GM18873 (cell line): ENCODE results near the gene PKHD1.

Source experiments
- ATAC-seq: cut with Tn5 transposase; IDR thresholded peaks from one replicate; pipeline ENCODE4 v1.9.1; 2021; ENCODE audit warnings: mild to moderate bottlenecking, moderate library complexity, moderate number of reproducible peaks; ENCODE audit not compliant: unreplicated experiment, low FRiP score

Gene PKHD1

DNA sequence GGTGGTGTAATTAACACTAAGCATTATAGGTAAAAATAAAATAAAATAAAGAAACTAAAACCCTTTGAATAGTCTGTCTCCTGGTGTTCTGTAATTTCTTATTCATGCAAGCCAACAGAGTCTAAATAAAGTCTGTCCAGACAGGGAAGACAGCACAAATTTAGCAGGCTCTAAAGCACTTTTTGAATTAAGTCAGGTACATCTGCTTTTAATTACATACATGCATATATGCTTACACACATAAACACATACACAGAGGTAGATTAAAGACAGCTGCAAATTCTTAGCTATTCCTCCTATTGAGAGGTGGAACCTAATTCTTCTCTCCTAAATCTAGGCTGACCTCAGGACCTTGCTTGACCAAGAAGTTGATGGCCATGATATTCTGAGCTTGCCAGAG is 262.5 kb downstream of the PKHD1 start:
- ATAC-seq, result no peak

DNA sequence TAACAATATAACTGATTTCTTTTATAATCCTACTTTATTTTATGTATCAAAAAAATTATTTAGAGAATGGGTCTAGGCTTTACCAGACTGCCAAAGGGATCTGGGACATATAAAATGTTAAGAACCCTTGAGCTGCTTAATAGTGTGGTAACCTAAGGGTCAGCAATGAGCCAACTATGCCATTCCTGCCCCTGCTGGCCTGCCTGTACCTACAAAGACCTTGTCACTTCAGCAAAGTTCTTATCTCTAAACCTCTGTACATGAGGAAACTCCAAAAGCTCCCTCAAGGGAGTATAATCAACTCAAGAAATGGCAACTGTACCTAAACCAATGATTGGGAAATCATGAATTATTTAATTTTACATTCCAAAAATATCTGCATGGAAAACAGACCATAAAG is 266.9 kb downstream of the PKHD1 start:
- ATAC-seq, result no peak

GRCh38 chr6:51818520-51819022 is 268.8 kb downstream of the PKHD1 start:
- ATAC-seq, result no peak

- no peak for ATAC-seq
Observed at GRCh38 chr6:51817832-51818231, 269.6 kb downstream of the PKHD1 start.

DNA sequence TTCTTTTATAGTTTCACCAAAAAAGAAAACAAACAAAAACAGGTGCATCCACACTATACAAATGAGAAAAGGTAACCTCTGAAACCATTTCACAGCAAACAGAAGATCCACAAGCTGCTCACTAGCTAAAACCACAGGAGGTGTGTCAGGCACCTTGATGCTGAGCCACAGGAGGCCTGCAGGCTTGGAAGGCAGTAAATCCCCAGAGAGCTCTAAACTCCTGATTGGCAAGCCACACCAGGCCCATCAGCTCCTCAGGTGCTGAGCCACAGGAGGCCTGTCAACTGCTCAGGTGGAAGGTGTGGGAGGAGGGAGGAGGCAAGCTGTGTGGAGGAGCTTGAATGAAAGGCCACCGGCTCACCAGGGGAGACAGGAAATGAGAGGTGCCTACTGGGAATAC is 273.0 kb downstream of the PKHD1 start:
- ATAC-seq, result no peak

GRCh38 chr6:51813904-51814303 is 273.5 kb downstream of the PKHD1 start:
- no peak for ATAC-seq

DNA sequence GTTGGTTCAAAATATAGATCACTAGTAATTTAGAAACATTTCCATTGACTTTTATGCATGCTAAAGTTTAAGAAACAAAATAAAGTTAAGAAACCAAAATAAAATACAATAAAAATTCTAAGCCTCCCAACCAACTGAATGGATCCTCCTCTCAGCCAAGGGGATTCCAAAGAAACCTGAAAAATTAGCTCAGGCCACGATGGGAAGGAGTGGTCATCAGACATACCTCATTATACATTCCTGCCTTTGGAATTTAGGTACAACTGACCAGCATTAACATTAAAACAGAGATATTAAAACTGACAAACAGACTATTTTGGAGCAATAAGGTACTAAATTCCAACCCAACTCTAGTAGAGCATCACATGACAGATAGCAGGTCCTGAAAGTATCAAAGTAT is 275.2 kb downstream of the PKHD1 start:
- no peak for ATAC-seq

DNA sequence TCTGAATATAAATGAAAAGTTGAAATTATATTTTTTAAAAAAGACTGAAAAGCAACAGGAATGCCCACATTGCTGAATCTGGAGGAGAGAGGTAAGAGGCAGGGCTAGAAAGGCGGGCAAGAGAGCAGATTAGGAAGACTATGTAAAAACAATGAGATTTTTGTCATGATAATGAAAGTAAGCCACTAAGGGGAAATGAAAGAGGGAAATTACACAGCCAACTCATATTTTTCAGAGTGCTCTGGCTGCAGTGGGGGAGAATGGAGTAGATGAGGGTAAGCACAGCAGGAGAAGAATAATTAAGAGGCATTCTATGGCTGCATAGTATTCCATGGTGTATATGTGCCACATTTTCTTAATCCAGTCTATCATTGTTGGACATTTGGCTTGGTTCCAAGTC is 281.9 kb downstream of the PKHD1 start:
- peak; percentile 58 for ATAC-seq

GRCh38 chr6:51800603-51801002 is 286.8 kb downstream of the PKHD1 start:
- ATAC-seq, result no peak

DNA sequence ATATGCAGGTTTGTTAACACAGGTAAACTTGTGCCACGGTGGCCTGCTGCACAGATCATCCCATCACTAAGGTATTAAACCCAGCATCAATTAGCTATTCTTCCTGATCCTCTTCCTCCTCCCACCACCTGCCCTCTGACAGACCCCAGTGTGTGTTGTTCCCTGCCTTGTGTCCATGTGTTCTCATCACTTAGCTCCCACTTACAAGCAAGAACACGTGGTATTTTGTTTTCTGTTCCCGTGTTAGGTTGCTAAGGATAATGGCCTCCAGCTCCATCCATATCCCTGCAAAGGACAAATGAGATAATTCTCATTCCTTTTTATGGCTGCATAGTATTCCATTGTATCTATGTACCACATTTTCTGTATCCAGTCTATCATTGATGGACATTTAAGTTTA is 294.0 kb downstream of the PKHD1 start:
- ATAC-seq, result no peak

GRCh38 chr6:51792273-51793030 is 295.0 kb downstream of the PKHD1 start:
- ATAC-seq, result no peak

DNA sequence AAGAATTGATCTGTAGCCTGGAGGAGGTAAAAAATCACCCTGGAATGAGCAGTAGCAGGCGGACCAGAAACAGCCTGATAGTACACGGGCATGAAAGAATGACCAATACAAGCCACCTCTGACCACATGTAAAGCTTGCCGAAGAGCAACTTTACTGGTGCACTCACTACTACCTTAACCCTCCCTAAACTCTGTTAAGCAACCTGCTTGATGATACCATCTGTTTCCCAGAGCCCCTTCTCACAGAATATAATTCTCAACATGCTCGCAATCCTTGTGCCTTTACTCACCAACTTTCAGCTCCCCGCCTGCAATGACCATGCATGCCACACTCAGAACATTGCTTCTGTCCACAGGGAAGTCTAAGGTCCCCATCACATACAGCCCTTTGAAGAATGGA is 296.5 kb downstream of the PKHD1 start:
- ATAC-seq, result no peak

GRCh38 chr6:51788121-51788520 is 299.3 kb downstream of the PKHD1 start:
- ATAC-seq, result no peak

DNA sequence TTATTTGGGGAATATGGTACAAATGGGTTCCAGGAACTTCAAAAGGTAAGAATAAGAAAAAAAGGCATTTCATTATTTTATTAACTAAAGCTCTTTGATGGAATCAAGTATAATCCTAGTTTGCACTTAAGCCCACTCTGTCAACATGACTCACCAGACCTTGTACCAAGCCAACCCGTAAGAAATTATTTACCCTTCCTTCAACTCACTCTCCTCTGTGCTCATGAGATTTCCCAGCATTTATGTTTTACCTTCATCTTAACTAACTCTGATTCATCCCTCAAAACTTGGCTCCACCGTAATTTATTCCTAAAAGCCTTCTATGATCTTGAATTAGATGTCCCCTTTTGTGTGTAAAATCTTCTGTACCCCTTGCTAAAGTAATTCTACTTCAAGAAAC is 308.7 kb downstream of the PKHD1 start:
- no peak for ATAC-seq

DNA sequence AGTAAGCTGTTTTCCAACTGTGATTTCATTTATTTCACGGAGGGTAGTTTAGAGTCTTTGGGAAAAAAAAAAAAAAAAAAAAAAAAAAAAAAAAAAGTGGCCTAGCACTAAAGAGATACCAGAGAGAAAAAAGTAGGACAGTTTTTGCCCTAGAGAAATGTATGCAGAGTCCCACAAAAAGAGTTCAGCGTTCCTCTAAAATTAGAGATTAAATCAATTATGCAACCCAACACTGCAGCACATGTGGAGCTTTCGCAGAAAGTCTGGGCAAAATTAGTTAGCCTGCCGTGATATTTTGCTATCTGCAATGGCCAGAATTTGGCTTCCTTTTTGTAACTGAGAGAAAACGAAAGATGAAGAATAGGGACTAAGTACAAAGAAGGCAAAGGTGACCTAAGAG is 309.8 kb downstream of the PKHD1 start:
- no peak for ATAC-seq

- no peak for ATAC-seq
Observed at GRCh38 chr6:51775942-51776860, 311.2 kb downstream of the PKHD1 start.

DNA sequence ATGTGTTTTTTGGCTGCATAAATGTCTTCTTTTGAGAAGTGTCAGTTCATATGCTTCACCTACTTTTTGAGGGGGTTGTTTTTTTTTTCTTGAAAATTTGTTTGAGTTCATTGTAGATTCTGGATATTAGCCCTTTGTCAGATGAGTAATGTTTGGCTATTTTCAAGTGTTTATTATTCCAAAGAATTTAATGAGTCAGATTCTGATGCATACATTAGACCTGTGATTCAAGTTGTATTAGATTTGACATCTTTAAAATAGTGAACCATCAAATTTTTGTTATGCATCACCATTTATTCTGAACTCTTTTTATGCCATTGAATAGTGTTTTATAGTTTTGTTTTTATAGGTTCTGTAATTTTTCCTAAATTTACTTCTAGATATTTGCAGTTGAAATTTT is 319.3 kb downstream of the PKHD1 start:
- no peak for ATAC-seq

- no peak for ATAC-seq
Observed at GRCh38 chr6:51765230-51765629, 322.2 kb downstream of the PKHD1 start.

DNA sequence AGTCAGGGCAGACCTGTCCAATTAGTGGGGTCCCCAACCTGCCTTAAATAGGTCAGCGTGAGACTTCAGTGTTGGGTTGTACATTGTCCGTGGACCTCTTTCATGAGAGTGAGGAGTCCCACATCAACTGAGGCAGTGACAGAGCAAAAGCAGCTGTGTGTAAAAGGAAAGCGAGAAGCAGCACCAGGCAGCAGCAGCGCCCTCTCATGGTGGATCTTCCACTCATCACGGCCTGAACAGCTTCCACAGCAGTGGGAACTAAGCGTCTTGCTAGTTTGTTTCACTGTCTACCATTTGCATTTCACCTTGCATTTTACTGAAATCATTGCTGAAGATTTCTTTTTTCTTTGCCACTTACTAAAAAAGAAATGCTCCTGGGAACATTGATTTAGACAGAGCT is 333.8 kb downstream of the PKHD1 start:
- ATAC-seq, result no peak

GRCh38 chr6:51743999-51744398 is 343.4 kb downstream of the PKHD1 start:
- ATAC-seq, result no peak

GRCh38 chr6:51740658-51741057 is 346.8 kb downstream of the PKHD1 start:
- no peak for ATAC-seq

DNA sequence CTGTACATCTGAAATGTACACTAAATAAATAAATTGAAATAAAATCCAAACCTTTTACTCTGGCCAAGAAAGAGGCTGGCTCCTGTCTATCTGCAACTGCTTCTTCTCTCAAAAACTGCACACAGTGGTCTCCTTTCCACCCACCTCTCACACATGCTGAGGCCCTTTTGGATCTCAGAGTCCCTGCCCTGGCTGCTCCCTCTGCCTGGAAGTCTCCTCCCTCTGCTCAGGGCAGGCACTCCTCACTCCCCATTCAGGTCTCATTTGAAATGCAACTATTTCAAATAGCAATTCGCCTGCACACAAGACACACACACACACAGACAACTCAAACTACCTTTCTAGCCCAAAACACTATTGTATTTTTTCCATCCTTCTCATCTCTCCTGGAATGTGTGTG is 348.8 kb downstream of the PKHD1 start:
- no peak for ATAC-seq
